ENCODE measurements around the gene METTL25B. TPM values are rescaled to one million over a fixed set of nuclear protein-coding genes. Genes with fewer than 3 reads are reported as not detected.

The METTL25B gene
- total RNA-seq = 29.8 and 34.7 TPM in 2 replicates

DNA sequence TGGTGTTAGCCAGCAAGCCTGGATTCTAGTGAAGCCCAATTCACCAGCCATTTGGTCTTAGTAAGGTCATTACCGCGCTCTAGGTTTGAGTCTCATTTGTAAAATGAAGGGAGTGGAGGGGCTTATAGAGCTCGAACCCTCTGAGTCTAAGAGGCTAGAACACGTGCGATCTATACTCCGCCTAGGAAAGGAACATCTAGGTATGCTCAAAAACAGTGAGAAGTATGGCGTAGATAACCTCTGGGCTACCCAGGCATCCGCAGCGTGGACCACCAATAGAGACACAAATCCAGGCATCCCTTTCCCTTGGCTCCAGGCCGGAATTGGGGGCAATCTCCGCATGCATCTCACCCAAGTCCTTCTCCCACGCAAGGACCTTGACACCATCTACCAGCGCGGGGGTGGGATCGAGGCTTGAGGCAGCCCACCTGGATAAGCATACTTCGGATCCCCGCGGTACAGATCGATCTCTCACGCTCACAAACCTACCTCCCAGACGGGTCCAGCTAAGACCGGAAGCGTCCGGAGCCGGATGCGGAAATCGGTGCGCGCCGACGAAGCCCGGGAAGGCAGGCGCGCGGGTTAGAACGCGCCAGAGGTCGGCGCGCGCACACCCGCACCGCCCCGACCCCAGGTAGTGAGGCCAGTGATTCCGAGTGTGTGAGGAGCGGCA lies at the start of gene METTL25B:
METTL25B (plus strand) TSS at position 544 of the 673 bp plus-strand sequence. CDS start 636 bp downstream, outside the sequence.
- intact Hi-C loops (cut with micrococcal nuclease) = loop anchor here (1.0 kb wide), 5 partner anchors 13 to 223 kb away; partner anchors contain the start of genes HDGF, MRPL24, PRCC and SH2D2A

DNA sequence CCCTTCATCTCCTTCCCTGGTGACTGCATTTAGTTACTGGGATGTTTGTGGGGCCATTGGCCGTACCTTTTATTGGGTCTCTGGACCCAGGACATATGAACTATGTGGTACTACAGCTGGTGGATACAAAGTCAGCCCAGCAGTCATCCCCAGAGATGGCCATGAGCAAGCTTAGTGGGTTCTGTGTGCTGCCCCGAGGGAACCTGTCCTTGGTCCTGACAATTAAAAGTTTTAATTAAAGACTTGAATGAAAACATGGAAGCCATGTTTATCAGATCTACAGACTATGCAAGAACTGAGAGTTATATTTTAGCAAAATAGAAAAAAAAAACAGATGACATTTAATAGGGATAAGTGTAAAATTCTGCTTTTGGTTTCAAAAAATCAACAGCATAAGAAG lies 48.2 kb upstream of the METTL25B start:
- intact Hi-C loops (cut with micrococcal nuclease) = loop anchor here (10.0 kb wide), 2 partner anchors 85 to 215 kb away; partner anchors contain the start of genes PEAR1 and PRCC

DNA sequence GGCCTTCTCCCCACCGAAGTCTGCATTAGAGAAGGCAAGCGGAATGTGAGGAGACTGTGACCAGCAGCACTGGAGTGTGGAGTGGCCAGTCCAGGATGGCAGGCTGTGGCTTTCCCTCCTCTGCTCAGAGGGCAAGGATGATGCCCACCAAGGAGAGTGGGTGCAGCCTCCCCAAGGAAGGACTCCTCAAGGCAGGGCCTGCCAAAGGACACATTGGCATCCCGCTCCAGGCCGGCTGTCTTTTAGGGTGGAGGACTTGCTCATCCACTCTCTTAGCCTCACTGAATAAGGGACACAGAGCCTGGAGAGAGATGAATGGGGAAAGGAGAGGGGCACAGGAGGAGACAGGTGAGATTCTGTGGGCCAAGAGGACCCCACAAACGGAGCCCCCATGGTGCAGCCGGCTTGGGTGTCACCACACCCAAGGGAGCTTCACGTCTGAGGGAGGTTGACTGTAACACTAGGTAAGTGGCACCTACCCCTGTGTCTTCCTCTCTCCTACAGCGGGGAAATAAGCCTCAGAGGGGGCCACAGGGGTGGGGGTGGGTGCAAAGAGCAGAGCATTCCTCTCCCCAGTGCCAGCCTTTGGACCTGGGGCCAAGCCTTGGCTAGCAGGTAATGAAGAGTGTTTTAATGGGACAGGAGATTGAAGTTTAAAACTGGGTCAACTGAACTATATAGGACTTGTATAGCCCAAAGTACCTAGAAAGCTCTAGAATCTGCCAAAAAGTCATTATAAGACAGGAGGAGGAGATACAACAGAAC lies 46.9 kb upstream of the METTL25B start:
- intact Hi-C loops (cut with micrococcal nuclease) = loop anchor here (10.0 kb wide), 2 partner anchors 83 to 213 kb away; partner anchors contain the start of genes PEAR1 and PRCC

DNA sequence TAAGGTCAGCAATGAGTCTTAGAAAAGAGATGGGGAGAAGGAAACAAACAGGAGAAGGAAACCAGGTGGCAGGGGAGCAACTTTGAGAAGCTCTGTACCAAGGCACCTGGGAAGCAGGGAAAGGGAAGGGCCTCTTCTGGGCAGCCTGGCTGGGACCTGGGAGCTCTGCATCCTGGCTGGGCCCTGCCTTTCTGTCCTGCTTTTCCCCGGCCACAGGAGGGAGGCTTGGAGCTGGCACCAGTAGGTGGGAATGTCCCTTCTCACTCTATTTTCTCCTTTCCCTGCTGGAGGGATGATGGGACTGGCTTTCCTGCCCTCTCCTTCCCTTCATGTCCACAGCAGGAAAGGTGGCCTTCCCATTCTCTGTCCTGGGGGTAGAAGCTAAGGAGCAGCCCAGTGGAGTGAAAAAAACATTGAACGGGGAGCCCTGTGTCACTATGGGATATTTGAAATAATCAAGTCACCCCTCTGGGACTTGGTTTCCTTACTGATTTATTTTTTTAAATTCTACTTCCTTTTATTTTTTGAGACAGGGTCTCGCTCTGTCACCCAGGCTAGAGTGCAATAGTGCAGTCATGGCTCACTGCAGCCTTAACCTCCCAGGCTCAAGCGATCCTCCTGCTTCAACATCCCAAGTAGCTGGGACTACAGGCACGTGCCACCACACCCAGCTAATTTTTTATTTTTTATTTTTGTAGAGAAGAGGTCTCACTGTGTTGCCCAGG lies 45.9 kb upstream of the METTL25B start:
- intact Hi-C loops (cut with micrococcal nuclease) = loop anchor here (10.0 kb wide), 2 partner anchors 82 to 212 kb away; partner anchors contain the start of genes PEAR1 and PRCC

- intact Hi-C loops (cut with micrococcal nuclease) = loop anchor here (10.0 kb wide), 2 partner anchors 80 to 210 kb away; partner anchors contain the start of genes PEAR1 and PRCC
Observed at GRCh38 chr1:156684227-156684782, 44.0 kb upstream of the METTL25B start.

DNA sequence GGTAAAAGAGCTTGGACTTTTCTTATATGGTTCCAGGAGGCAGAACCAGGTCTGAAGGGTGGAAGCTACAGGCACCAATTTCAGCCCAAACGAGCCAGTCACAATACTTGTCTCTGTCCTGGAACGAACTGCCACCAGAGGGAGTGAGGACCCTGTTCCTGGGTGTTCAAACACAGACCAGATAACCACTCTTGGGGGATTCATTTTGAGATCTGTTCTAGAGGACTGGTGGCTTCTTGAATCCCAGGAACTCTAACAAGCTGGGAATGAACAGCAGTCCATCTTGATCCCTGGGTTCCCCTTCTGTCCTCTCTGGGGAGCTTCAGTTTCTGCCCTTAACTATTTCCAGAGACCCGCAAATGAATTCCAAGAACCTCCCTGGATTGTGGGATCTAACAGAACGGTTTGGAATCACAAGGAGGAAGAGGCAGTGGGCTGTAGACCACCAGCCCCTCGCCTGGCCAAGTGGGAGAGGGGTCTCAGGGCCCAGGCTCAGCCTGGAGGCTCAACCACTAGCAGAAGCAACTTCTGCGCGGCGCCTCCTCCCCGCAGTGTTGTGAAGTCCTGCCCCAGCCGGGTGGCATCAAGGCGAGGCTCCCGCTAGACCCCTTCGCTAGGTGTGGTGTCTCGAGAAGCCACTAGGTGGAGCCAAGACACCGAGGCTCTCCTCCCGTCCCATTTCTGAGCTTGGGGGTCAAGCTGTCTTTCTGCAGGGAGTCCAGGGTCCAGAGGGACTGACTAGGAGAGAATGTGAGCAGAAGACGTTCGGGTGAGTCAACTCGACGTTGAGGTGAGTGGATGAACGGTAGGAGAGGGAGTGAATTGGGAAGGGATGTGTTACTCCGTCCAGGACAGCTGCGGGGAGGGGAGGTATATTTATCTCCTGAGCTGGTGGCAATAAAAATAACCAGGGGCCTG lies 39.0 kb upstream of the METTL25B start:
- intact Hi-C loops (cut with micrococcal nuclease) = loop anchor here (1.0 to 10.0 kb wide), 4 partner anchors 17 to 206 kb away; partner anchors contain the start of genes PEAR1 and PRCC

DNA sequence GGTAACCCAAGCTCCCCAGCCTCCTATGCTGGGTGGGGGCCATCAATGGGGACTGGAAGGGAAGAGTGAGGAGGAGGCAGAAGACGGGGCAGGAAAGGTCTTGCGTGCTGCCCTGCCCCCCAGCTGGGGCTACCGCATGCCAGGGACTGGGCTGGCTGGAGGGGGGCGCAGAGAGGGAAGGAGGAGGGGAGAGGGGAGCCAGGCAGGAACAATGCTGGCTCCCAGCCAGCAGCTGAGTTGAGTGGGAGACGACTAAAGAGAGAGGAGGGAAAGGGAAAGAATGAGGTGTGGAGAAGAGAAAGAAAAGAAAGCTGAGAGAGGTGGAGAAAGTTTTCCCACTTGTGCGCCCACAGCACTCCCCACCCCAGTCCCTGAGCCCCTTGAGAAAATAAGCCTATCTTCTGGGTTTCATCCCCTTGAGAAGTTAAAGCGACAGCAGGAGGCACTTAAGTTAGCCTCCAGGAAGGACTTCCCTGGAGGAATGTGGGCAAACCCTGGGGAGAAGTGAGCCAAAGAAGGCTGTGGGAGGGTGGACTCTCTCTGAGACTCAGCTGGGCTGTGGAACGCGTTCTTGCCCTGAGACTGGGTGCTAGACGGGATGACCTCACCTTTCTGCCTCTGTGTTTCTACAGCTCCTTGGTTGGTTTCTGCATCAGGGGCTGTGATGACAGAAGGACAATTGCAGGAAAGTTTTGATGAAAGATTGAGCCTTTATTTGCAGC lies 38.2 kb upstream of the METTL25B start:
- intact Hi-C loops (cut with micrococcal nuclease) = loop anchor here (1.0 to 10.0 kb wide), 4 partner anchors 16 to 205 kb away; partner anchors contain the start of genes PEAR1 and PRCC

DNA sequence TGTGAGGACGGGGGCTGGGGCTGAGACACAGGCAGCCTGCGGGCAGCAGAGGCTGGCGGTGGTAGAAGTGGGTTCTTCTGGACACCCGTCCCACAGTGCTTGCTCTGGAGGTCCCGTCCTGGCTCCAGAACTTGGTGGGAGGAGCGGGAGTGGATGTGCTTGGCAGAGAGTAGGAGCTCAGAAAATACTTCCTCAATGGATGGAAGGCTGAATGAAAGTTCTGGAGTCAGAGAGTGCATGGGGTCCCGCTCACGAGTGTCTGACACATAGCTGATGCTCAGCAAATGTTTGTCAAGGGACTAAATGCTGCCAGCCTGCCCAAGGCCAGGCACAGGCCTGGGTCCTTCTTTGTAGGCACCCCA lies 37.6 kb upstream of the METTL25B start:
- intact Hi-C loops (cut with micrococcal nuclease) = no loop called here

DNA sequence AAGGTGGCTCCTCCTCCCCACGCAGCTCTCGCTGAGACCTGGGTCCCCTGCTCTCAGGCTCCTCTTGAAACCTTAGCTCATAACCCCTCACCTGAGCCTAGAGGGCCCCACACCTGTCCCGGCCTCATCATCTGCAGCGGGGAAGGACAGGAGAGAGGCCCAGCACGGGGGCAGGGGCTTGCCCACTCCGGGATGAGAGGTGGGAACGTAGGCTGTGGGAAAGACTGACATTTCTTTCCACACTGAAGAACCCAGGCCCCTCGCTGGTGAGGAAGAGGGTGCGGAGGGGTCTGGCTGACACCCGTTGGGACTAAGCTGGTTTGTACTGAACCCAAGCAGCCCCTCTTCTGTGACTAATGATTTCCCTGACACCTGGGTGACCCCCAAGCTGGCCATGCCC lies 37.1 kb upstream of the METTL25B start:
- intact Hi-C loops (cut with micrococcal nuclease) = no loop called here

- intact Hi-C loops (cut with micrococcal nuclease) = no loop called here
Observed at GRCh38 chr1:156691665-156692440, 36.4 kb upstream of the METTL25B start.

- intact Hi-C loops (cut with micrococcal nuclease) = no loop called here
Observed at GRCh38 chr1:156692441-156692924, 35.8 kb upstream of the METTL25B start.

DNA sequence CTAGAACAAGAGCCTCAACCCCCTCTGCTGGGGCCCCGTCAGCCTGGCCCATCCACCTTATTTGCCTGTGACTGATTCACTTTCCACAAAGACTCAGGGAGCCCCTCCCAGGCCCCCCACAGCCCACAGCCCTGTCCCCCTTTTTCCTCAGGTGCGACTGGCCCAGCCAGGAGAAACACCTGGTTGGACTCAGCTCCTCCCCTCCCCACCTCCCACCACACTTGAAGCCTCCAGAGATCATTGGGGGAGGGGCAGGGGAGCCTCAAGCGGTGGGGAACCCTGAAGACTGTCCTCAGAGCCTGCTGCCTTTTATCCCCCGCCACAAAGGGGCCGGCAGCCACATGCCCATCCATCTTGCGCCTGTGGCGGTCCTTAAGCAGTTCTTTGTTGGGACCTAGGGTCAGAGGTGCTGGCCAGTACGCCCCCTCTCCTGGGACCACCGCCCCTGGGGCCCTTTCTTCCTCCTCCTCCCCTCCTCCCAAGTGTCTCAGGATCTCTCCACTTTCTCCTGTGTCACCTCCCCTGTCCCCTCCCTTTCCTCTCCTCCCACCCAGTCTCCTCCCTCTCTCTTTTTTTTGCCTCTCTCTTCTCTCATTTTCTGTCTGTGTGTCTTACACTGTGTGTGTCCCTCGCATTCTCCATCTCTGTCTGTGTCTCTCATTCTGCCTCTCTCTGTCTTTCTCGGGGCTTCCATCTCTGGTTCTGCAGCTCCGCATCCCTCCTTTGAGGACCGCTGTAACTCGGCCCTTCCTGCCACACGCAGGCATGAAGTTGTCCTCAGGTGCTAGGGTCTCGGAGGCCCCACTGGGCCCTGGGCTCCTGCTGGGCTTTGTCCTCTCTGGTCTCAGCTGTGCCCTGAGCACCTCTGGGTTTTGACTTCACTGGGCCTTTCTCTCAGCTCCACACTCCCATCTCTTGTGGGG lies 35.1 kb upstream of the METTL25B start:
- intact Hi-C loops (cut with micrococcal nuclease) = no loop called here

GRCh38 chr1:156693848-156694689 lies 34.2 kb upstream of the METTL25B start:
- intact Hi-C loops (cut with micrococcal nuclease) = no loop called here

DNA sequence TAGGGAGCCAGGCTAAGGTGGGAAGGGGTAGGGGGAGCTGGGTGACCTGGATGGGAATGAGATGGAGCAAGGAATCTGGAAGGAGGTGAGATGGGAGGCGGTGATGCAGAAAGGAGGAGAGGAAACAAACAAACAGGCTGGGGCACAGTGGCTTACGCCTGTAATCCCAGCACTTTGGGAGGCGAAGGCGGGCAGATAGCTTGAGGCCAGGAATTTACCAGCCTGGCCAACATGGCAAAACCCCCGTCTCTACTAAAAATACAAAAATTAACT lies 33.6 kb upstream of the METTL25B start:
- intact Hi-C loops (cut with micrococcal nuclease) = no loop called here

GRCh38 chr1:156696755-156697154 lies 31.5 kb upstream of the METTL25B start:
- intact Hi-C loops (cut with micrococcal nuclease) = no loop called here

DNA sequence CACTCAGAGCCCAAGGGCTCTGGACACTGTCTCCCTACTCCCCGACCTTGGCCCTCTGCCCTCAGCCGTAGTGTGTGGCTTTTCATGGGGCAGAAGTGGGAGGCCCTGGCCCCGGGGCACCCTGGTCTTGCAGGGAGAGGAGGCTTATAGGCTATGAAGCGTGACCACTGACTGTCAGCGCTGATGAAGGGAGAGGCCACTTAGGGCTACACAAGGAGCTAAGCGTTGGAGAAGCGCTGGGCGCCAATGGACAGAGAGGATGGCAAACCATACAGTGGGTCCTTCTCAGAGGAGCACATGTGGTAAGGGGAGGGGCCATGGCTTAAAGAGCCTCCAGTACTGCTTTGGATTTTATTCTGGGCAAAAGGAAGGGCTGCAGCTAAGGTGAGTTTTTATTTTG lies 30.8 kb upstream of the METTL25B start:
- intact Hi-C loops (cut with micrococcal nuclease) = no loop called here

DNA sequence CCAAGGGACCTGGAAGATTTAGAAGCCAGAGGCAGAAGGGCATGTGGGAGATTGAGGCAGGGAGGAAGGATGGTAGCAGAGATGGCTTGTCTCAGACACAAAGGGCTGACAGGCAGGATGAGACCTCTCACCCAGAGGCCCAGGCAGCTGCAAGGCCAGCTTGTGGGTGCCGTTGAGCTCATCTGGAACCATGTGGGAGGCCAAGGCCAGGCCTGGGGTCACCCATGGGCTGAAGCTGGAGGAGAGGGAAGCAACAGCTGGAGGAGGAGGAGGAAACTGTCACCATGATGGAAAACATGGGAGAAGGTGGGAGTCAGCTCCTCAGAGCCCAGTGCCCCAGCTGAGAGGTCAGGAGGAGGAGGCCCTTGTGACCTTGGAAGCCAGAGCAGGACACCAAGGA lies 29.3 kb upstream of the METTL25B start:
- intact Hi-C loops (cut with micrococcal nuclease) = no loop called here

All from T-helper 2 cell treated with Interferon-gamma antibody and Interleukin-4, amounts not matched to agents 100 ng/mL and 5 ng/mL, for 36 hours (primary cell).